ENCODE measurements around the gene SHD.
"Not testable (repeated sequence)": the region's sequence is repeated elsewhere in the genome, so short reads cannot be mapped to it uniquely, and the experiment has no call there.

SHD gene, protein sequence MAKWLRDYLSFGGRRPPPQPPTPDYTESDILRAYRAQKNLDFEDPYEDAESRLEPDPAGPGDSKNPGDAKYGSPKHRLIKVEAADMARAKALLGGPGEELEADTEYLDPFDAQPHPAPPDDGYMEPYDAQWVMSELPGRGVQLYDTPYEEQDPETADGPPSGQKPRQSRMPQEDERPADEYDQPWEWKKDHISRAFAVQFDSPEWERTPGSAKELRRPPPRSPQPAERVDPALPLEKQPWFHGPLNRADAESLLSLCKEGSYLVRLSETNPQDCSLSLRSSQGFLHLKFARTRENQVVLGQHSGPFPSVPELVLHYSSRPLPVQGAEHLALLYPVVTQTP

DNA sequence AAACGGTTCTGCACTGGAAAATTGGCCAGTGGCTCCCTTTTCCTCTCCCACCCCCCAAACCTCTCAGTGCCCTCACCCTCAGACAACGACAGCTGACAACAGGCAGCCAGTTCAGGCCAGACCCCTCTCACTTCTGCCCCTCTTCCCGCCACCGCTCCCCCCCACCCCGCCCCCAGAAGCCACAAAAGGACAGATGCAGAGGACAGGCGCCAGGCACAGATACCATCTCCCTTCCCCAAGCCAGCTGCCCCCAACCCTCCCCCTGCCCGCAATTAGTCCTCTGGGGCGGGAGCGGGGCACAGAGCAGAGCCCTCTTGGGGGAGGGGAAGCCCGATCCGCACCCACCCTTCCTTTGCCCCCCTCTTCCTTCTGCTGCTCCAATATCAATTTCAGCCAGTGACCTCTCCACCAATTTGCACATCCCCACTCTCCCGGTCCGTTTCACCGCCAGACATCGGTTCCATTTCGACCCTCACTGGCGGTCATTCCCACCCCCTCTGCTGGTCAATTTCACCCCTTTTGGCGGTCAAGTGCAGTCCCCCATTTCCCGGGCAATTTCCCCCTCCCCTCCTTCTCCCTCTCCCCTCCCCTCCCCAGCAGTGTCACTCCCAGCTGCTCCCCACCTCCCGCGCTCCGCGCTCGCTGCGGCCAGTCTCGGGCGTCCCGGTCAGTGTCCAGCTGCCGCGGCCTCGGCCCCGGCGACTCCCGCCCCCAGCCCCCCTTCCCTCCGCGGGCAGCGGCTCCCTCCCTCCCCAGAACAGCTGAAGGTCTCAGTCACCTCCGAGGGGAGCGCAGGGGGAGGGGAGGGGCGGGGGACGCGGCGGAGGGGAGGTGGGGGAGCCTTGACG is at the start of gene SHD:
Gene SHD (plus strand): TSS at position 848 of the 848 bp plus-strand sequence. CDS start 798 bp downstream, outside the sequence.
- DNase-seq (ENCODE audit: low spot score): peak; percentile 0

DNA sequence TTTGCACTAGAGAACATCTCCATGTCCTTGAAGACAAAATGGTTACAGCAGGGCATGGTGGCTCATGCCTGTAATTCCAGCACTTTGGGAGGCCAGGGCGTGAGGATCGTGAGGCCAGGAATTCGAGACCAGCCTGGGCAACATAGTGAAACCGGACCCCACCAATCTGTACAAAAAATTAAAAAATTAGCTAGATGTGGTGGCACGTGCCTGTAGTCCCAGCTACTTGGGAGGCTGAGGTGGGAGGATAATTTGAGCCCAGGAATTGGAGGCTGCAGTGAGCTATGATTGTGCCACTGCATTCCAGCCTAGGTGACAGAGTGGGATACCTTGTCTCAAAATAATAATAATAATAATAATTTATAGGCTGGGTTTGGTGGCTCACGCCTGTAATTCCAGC is 48.8 kb upstream of the SHD start:
- not testable (repeated sequence) for DNase-seq (ENCODE audit: low spot score)

DNA sequence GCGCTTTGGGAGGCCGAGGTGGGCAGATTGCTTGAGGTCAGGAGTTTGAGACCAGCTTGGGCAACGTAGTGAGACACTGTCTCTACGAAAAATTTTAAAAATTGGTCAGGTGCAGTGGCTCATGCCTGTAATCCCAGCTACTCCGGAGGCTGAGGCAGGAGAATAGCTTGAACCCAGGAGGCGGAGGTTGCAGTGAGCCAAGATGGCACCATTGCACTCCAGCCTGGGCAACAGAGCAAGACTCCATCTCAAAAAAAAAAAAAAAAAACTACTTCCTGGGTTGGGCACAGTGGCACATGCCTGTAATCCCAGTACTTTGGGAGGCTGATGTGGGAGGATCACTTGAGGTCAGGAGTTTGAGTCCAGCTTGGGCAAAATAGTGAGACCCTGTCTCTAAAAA is 47.5 kb upstream of the SHD start:
- not testable (repeated sequence) for DNase-seq (ENCODE audit: low spot score)

DNA sequence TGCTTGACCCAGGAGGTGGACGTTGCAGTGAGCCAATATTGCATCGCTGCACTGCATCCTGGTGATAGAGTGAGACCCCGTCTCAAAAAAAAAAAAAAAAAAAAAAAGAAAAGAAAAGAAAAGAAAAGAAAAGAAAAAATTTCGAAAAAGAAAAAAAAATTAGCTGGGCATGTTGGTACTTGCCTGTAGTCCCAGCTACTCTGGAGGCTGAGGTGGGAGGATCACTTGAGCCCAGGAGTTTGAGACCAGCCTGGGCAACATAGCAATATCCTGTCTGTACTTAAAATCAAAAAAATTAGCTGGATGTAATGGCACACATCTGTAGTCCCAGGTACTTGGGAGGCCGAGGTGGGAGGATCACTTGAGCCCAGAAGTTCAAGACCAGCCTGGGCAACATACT is 46.9 kb upstream of the SHD start:
- not testable (repeated sequence) for DNase-seq (ENCODE audit: low spot score)

DNA sequence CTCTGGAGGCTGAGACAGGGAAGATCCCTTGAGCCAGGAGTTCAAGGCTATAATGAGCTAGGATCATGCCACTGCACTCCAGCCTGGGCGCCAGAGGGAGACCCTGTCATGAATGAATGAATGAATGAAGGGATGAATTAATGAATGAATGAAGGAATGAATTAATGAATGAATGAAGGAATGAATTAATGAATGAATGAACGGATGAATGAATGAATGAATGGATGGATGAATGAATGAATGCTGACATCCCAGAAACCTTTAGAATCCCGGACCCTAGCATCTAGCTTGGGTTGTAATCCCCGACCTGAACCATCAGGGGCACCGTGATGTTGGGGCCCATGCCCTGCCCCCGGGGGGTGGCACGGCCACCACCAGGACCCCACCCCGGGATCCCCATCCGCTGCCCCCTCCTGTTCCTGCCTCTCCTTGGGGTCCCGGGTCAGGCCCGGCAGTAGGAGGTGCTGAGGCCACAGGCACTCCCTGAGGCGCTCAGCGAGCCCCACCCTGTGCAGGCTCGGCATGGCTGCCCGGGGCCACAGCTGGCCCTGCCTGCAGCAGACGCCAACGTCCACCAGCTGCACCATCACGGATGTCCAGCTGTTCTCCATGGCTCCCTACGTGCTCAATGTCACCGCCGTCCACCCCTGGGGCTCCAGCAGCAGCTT is 46.3 kb upstream of the SHD start:
- no peak for DNase-seq (ENCODE audit: low spot score)

DNA sequence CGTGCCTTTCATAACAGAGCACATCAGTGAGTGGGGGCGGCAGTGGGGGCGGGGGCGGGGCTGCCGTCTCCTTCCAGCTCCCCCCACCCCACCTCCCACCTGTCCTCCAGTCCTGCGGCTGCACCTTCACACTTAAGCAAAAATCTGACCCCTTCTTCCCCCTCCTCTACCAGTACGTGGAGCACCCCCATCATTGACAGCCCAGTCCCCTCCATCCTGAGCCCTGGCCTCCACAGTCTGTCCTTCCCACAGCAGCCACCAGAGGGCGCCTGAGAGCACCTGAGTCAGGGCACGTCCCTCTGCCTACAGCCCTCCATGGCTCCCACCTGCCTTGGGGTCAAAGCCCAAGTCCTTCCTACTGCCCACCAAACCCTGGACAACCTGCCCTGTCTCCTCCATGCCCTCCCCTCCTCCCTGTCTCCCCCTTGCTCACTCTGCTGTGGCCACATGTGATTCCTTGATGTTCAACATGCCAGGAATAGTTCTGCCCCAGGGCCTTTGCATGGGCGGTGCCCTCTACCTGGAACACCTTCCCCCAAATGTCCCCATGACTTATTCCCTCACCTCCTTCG is 45.7 kb upstream of the SHD start:
- DNase-seq (ENCODE audit: low spot score): peak; percentile 17

DNA sequence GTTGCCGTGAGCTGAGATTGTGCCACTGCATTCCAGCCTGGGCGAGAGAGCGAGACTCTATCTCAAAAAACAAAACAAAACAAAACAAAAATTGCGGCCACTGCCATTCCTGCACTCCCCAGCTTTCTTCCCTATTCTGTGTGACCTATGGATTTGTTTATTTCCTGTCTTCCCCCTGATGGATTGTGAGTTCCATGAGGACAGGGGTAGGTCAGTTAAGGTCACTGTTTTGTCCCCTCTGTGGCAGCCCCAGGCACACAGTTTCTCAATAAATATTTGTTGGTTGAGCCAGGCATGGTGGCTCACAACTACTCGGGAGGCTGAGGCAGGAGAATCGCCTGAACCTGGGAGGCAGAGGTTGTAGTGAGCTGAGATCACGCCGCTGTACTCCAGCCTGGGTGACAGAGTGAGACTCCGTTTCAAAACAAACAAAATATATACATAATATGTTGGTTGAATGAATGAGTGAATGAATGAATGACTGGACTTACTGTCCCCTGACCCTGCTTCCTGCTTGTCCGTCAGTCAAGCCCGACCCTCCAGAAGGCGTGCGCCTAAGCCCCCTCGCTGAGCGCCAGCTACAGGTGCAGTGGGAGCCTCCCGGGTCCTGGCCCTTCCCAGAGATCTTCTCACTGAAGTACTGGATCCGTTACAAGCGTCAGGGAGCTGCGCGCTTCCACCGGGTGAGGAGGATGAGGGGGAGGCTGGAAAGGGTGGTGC is 44.8 kb upstream of the SHD start:
- DNase-seq (ENCODE audit: low spot score): no peak

DNA sequence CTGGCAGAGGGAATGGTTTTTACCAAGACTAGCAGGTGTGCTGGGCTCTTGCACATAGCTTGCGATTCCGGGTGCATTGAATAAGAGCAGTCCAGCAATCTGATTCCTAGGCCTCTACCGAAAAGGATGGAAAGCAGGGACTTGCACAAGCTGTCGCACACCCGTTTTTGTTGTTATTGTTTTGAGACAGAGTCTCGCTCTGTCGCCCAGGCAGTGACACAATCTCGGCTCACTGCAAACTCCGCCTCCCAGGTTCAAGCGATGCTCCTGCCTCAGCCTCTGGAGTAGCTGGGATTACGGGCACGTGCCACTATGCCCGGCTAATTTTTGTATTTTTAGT is 44.2 kb upstream of the SHD start:
- DNase-seq (ENCODE audit: low spot score): no peak

DNA sequence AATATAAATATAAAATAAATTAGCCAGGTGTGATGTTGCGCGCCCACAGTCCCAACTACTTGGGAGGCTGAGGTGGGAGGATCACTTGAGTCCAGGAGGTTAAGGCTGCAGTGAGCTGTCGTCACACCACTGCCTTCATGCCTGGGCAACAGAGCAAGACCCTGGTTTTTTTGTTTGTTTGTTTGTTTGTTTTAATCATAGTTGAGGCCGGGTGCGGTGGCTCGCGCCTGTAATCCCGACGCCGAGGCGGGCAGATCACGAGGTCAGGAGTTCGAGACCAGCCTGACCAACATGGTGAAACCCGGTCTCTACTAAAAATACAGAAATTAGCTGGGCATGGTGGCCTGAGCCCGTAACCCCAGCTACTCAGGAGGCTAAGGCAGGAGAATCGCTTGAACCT is 41.6 kb upstream of the SHD start:
- not testable (repeated sequence) for DNase-seq (ENCODE audit: low spot score)

DNA sequence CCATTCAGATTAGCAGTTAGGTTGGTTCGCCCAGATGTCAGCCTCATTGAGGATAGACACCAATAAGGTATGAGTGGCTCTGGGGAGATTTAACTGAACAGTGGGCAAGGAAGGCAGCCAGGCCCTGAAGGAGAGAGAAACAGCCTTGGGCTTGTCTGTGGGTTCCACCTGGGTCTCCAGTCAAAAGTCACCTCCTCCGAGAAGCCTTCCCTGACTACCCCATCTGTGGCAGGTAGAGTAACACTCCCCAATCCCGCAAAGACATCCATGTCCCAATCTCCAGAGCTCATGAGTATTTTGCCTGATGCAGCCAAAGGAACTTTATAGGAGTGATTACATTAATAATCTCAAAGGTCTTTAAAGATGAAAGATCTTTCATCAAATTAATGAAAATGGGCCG is 40.2 kb upstream of the SHD start:
- DNase-seq (ENCODE audit: low spot score): no peak

DNA sequence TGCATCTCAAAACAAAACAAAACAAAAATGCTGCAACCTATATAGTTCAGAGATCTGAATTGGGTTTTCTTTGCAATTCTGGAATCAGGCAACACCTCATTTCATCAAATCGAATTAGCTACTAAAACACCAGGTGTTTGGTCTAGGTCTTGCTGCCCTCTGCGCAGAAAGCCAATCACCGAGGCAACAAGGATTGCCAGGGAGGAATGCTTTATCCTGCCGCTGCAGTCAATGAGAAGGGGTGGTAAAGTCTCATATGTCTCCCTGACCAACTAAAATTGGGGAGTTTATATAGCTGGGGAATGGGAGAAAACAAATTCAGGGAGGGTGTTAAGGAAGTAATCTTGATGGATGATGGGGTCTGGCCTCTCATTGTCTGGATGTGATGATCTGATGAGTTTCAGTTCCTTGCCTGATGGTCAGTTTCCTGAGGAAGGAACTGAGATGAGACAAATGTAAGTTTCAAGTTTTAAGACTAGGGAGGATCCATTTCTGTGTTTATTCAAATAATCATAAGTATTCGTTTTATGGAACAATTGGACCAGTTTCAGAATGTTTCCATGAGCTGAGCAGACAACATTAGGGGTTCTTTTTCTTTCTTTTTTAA is 37.1 kb upstream of the SHD start:
- DNase-seq (ENCODE audit: low spot score): no peak

DNA sequence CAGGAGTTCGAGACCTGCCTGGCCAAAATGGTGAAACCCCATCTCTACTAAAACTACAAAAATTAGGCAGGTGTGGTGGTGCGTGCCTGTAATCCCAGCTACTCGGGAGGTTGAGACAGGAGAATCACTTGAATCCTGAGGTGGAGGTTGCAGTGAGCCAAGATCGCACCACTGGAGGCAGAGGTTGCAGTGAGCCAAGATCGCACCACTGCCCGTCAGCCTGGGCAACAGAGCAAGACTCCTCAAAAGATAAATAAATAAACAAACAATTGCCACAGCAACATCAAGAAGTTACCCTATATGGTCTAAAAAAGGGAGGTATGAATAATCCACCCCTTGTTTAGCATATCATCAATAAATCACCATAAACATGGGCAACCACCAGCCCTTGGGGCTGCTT is 33.1 kb upstream of the SHD start:
- DNase-seq (ENCODE audit: low spot score): not testable (repeated sequence)

DNA sequence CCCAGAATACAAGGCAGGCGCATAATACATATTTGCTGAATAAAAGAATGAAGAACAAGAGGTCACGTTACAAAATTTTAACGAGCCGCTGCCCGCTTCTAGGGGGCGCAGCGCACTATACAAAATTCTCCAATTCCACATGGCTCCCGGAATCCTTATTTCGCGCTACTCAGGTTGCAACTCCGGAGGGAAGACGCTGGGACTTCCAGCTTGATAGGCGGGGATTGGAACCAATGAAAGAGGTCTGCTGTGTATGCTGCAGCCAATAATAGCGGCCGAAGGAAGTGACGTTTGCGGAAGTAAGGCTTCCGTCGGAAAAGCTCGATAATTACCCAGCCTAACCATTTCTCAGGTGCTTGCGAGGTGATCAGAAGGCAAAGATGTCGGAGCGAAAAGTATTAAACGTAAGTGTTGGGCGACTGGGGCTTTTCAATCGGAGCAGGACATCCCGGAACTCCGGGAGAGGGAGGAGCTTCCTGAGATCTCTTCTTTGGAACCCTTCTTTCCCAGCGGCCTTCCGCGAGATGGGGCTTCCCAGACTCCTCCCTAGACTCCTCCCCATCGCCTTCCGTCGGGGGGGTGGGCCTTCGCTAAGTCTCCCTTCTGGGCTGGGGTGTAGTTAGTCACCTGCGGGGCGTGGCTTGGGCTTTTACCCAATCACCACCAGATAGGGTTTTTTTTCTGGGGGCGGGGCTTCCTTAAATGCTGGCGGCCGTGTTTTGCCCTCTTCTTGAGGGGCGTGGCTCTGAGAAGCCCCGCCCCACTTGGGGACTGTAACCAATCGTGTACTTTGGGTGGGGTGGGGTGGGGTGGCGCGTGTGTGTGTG is 32.1 kb upstream of the SHD start, which contains the start of gene YJU2:
Gene YJU2 (plus strand): TSS at position 314 of the 827 bp plus-strand sequence. CDS start 67 bp downstream, at position 381.
- peak; percentile 100 for DNase-seq (ENCODE audit: low spot score)

DNA sequence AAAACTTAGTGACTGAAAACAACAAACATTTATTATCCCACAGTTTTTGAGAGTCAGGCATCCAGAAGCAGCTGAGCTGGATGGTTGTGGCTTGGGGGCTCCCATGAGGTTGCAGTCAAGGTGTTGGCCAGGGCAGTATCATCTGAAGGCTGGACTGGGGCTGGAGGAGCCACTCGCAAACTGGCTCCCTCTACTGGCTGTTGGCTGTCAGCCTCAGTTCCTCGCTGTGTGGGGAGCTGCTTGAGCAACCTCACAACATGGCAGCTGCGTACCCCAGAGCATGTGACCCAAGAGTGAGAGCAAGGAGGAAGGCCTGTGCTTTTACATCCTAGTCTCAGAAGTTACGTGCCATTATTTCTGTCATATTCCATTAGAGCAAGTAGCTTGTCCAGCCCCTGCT is 22.5 kb upstream of the SHD start:
- no peak for DNase-seq (ENCODE audit: low spot score)

DNA sequence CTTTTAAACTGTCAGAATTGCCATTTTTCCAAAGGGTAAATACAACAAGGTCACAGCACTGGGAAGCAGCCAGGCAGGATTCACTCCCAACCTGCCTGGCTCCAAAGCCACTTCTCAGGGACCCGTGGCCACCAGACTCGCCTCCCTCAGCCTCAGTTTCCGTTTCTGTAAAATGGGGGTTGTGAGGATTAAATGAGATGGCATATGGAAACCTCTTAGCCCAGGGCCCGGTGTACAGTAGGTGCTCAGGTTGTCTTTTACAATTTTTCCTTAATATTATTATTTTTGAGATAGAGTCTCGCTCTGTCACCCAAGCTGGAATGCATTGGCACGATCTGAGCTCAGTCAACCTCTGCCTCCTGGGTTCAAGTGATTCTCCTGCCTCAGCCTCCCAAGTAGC is 22.0 kb upstream of the SHD start:
- no peak for DNase-seq (ENCODE audit: low spot score)

DNA sequence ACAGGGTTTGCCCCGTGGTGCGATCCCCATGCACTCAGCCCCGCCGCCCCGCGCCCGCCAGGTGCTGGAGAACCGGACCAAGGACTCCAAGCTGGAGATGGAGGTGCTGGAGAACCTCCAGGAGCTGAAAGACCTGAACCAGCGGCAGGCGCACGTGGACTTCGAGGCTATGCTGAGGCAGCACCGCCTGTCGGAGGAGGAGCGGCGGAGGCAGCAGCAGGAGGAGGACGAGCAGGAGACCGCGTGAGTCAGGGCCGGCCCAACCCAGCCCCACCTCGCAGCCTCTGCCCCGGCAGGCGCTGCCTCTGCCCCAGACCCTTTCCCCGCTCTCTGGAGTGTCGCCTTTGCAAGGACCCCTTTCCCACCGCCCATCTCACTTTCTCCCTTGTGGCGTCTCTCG is 20.9 kb upstream of the SHD start:
- DNase-seq (ENCODE audit: low spot score): no peak

DNA sequence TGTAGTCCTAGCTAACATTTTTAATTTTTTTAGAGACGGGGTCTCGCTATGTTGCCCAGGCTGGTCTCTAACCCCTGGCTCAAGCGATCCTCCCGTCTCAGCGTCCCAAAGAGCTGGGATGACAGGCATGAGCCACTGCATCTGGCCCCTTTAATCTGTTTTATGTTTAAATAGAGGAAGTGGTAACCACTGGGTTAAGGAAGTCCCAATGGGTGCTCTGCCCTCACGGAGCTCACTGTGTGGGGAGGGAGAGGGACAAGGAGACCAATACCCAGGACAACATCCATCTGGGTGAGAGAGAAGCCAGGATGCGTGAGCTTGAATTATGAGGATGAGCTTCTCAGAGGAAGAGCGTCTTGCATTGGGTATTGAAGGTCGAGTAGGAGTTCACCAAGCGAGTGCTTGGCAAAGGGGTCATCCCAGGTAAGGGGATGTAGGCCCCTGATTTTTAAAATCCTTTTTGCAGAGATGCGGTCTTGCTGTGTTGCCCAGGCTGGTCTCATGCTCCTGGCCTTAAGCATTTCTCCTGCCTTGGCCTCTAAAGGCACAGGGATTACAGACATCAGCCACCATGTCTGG is 18.4 kb upstream of the SHD start:
- no peak for DNase-seq (ENCODE audit: low spot score)

DNA sequence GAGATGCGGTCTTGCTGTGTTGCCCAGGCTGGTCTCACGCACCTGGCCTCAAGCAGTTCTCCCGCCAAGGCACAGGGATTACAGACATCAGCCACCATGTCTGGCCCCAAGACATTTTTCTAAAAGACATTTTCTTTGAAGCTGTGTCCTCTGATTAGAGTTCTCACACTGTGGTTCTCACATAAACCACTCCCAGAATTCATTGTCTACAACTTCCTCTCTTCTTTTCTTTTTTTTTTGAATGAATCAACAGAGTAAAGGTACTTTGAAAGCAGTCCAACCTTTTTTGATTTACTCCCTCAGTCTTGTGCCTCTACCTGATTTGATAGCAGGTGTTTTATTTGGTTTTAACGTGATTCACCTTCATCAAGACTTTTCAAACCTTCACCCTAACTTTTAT is 14.3 kb upstream of the SHD start:
- DNase-seq (ENCODE audit: low spot score): no peak

DNA sequence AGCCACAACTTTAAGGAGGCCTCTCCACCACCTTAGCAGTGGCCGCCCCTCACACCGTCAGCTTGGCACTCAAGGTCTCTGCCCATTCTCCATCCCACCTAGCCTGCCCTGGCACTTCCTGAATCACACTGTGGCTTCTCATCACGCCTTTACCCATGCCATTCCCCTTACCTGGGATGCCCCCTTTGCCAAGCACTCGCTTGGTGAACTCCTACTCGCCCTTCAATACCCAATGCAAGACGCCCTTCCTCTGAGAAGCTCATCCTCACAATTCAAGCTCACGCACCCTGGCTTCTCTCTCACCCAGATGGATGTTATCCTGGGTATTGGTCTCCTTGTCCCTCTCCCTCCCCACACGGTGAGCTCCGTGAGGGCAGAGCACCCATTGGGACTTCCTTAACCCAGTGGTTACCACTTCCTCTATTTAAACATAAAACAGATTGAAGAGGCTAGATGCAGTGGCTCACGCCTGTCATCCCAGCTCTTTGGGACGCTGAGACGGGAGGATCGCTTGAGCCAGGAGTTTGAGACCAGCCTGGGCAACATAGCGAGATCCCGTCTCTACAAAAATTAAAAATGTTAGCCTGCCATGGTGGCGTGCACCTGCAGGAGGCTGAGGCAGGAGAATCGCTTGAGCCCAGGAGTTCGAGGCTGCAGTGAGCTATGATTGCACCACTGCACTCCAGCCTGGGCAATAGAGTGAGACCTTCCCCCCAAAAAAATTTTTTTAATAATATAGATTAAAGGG is 12.6 kb upstream of the SHD start:
- DNase-seq (ENCODE audit: low spot score): no peak

Measured in AG08395 (cell line).